ENCODE measurements around the gene CHTF8.

Gene CHTF8

DNA sequence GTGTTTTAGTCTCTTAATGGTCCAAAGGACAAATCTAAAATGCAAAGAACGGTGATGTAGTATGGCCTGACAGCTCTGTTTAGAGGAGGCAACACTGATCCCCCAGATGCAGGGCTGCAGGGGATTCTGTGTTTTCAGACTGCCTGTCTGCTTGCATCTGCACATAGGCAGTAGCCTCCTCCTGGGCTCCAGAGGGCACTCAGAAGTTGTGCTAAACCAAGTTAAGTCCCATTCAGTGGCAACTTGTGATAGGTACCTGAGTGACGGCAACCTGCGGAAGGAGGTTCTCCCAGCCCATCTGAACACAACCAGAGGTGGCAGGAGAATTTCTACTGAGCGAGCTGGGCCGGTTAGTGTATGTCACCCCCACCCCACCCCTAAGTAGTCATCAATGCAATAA is 17.0 kb downstream of the CHTF8 start:
- peaks cover 22% of the 10 kb centered on the region for H4K20me1 ChIP-seq (ENCODE audit: insufficient read depth, low read length)
- H3K4me2 ChIP-seq (ENCODE audit: low read length), result no peak overlapping the region
- no peaks in the 10 kb centered on the region for H3K79me2 ChIP-seq (ENCODE audit: low read length)
- no peak overlapping the region for H2AFZ ChIP-seq (ENCODE audit: low read depth, low read length)
- H3K27ac ChIP-seq (ENCODE audit: low read length), result no peak overlapping the region
- H3K36me3 ChIP-seq (replicated peaks; ENCODE audit: low read depth, low read length), result peaks cover 18% of the 10 kb centered on the region
- no peak overlapping the region for H3K4me3 ChIP-seq (ENCODE audit: low read length)
- H3K27me3 ChIP-seq (ENCODE audit: low read depth, low read length), result no peaks in the 10 kb centered on the region
- H3K9me3 ChIP-seq (ENCODE audit: insufficient read depth, low read length), result no peaks in the 10 kb centered on the region
- no peak overlapping the region for H3K9ac ChIP-seq (ENCODE audit: low read length)
- TF ChIP-seq, protein P1, sequence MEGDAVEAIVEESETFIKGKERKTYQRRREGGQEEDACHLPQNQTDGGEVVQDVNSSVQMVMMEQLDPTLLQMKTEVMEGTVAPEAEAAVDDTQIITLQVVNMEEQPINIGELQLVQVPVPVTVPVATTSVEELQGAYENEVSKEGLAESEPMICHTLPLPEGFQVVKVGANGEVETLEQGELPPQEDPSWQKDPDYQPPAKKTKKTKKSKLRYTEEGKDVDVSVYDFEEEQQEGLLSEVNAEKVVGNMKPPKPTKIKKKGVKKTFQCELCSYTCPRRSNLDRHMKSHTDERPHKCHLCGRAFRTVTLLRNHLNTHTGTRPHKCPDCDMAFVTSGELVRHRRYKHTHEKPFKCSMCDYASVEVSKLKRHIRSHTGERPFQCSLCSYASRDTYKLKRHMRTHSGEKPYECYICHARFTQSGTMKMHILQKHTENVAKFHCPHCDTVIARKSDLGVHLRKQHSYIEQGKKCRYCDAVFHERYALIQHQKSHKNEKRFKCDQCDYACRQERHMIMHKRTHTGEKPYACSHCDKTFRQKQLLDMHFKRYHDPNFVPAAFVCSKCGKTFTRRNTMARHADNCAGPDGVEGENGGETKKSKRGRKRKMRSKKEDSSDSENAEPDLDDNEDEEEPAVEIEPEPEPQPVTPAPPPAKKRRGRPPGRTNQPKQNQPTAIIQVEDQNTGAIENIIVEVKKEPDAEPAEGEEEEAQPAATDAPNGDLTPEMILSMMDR (IDR thresholded peaks at IDR 0.05; ENCODE audit: low read depth, low read length), result no peak
- no peak for TF ChIP-seq EZH2phosphoT487 (IDR thresholded peaks at IDR 0.05; ENCODE audit: low read depth)
- no peaks in the 10 kb centered on the region for H3K4me1 ChIP-seq (ENCODE audit: low read length)

DNA sequence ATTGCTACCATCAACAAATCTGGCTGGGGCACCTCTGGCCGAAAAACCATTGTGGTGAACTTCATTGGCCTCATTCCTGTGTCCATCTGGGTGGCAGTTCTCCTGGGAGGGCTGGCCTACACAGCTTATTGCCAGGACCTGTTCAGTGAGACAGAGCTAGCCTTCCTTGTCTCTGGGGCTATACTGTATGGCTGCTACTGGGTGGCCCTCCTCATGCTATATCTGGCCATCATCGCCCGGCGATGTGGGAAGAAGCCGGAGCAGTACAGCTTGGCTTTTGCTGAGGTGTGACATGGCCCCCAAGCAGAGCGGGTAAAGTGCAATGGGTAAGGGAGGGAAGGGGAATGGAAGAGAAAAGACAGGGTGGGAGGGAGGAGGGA is 17.4 kb downstream of the CHTF8 start:
- TF ChIP-seq EZH2phosphoT487 (IDR thresholded peaks at IDR 0.05; ENCODE audit: low read depth), result no peak
- TF ChIP-seq, protein P1 (IDR thresholded peaks at IDR 0.05; ENCODE audit: low read depth, low read length), result no peak
- no peak overlapping the region for H3K4me3 ChIP-seq (ENCODE audit: low read length)
- no peaks in the 10 kb centered on the region for H3K79me2 ChIP-seq (ENCODE audit: low read length)
- no peaks in the 10 kb centered on the region for H3K27me3 ChIP-seq (ENCODE audit: low read depth, low read length)
- H3K9me3 ChIP-seq (ENCODE audit: insufficient read depth, low read length), result no peaks in the 10 kb centered on the region
- no peak overlapping the region for H3K27ac ChIP-seq (ENCODE audit: low read length)
- peaks cover 17% of the 10 kb centered on the region for H3K36me3 ChIP-seq (replicated peaks; ENCODE audit: low read depth, low read length)
- peaks cover 22% of the 10 kb centered on the region for H4K20me1 ChIP-seq (ENCODE audit: insufficient read depth, low read length)
- H3K9ac ChIP-seq (ENCODE audit: low read length), result no peak overlapping the region
- H2AFZ ChIP-seq (ENCODE audit: low read depth, low read length), result no peak overlapping the region
- H3K4me1 ChIP-seq (ENCODE audit: low read length), result no peaks in the 10 kb centered on the region
- no peak overlapping the region for H3K4me2 ChIP-seq (ENCODE audit: low read length)

DNA sequence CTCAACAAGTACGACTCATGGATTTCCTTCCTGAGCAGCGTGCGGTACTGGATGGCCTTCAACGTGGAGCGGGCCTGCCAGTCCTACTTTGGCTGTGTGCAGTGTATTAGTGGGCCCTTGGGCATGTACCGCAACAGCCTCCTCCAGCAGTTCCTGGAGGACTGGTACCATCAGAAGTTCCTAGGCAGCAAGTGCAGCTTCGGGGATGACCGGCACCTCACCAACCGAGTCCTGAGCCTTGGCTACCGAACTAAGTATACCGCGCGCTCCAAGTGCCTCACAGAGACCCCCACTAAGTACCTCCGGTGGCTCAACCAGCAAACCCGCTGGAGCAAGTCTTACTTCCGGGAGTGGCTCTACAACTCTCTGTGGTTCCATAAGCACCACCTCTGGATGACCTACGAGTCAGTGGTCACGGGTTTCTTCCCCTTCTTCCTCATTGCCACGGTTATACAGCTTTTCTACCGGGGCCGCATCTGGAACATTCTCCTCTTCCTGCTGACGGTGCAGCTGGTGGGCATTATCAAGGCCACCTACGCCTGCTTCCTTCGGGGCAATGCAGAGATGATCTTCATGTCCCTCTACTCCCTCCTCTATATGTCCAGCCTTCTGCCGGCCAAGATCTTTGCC is 17.9 kb downstream of the CHTF8 start:
- Histone ChIP-seq H2AFZ (ENCODE audit: low read depth, low read length) (no peak overlapping the region), H3K27me3 (ENCODE audit: low read depth, low read length) (no peaks in the 10 kb centered on the region), H3K4me3 (ENCODE audit: low read length) (no peak overlapping the region), H3K4me2 (ENCODE audit: low read length) (no peak overlapping the region), H3K79me2 (ENCODE audit: low read length) (no peaks in the 10 kb centered on the region), H3K4me1 (ENCODE audit: low read length) (no peaks in the 10 kb centered on the region), H3K9me3 (ENCODE audit: insufficient read depth, low read length) (no peaks in the 10 kb centered on the region), H3K9ac (ENCODE audit: low read length) (no peak overlapping the region), H3K27ac (ENCODE audit: low read length) (no peak overlapping the region), H3K36me3 (replicated peaks; ENCODE audit: low read depth, low read length) (peaks cover 17% of the 10 kb centered on the region), H4K20me1 (ENCODE audit: insufficient read depth, low read length) (peaks cover 22% of the 10 kb centered on the region)
- TF ChIP-seq, protein P1 (IDR thresholded peaks at IDR 0.05; ENCODE audit: low read depth, low read length), result no peak
- no peak for TF ChIP-seq EZH2phosphoT487 (IDR thresholded peaks at IDR 0.05; ENCODE audit: low read depth)

GRCh38 chr16:69113216-69113615 is 19.2 kb downstream of the CHTF8 start:
- Histone ChIP-seq H3K27me3 (ENCODE audit: low read depth, low read length) (no peaks in the 10 kb centered on the region), H3K4me1 (ENCODE audit: low read length) (no peaks in the 10 kb centered on the region), H3K9ac (ENCODE audit: low read length) (no peak overlapping the region), H3K79me2 (ENCODE audit: low read length) (no peaks in the 10 kb centered on the region), H3K27ac (ENCODE audit: low read length) (no peak overlapping the region), H4K20me1 (ENCODE audit: insufficient read depth, low read length) (peaks cover 22% of the 10 kb centered on the region), H3K36me3 (replicated peaks; ENCODE audit: low read depth, low read length) (peaks cover 14% of the 10 kb centered on the region), H2AFZ (ENCODE audit: low read depth, low read length) (no peak overlapping the region), H3K9me3 (ENCODE audit: insufficient read depth, low read length) (no peaks in the 10 kb centered on the region), H3K4me2 (ENCODE audit: low read length) (no peak overlapping the region), H3K4me3 (ENCODE audit: low read length) (no peak overlapping the region)
- TF ChIP-seq, protein P1 (IDR thresholded peaks at IDR 0.05; ENCODE audit: low read depth, low read length), result no peak
- TF ChIP-seq EZH2phosphoT487 (IDR thresholded peaks at IDR 0.05; ENCODE audit: low read depth), result no peak
